Natural killer cell (primary cell): ENCODE results near the gene SCIMP. TPM values are rescaled to one million over a fixed set of nuclear protein-coding genes. Genes with fewer than 3 reads are reported as not detected.

Experiments used
- ATAC-seq, 3 donors: fragments of 150-1000 bp in 2 of 3; fragments of 200-7000 bp in 1 of 3; cut with Tn5 transposase; 1 replicate in 1 of 3; 2 replicates in 2 of 3; pipeline ENCODE4 v1.10.0; 2021; ENCODE audit warnings: mild to moderate bottlenecking in 2 of 3, moderate library complexity in 2 of 3
- DNase-seq, 2 donors: peaks; one replicate each; pipeline versions ENCODE4 v3.0.0 to v3.0.0-alpha.2; 2013 to 2021; ENCODE audit warnings: mixed read lengths in 1 of 2
- H3K27ac ChIP-seq: one replicate; pipeline ENCODE4 v1.5.1; 2013; ENCODE audit warnings: mild to moderate bottlenecking, low read length
- H3K27me3 ChIP-seq: one replicate; pipeline ENCODE4 v1.6.1; 2013; ENCODE audit warnings: low read length; ENCODE audit not compliant: control insufficient read depth, insufficient read depth
- H3K36me3 ChIP-seq: one replicate; pipeline ENCODE4 v1.6.1; 2013; ENCODE audit warnings: low read length; ENCODE audit not compliant: control insufficient read depth, insufficient read depth
- H3K4me1 ChIP-seq: one replicate; pipeline ENCODE4 v1.6.1; 2013; ENCODE audit warnings: low read length; ENCODE audit not compliant: control insufficient read depth, insufficient read depth
- H3K4me3 ChIP-seq: one replicate; pipeline ENCODE4 v1.5.1; 2013; ENCODE audit warnings: low read length
- H3K9me3 ChIP-seq: one replicate; pipeline ENCODE4 v1.6.1; 2013; ENCODE audit warnings: low read length; ENCODE audit not compliant: control insufficient read depth, insufficient read depth
- H3K27ac Mint-ChIP-seq, 2 donors: one replicate each; pipeline ENCODE4 v1.8.0; 2022; ENCODE audit warnings: mild to moderate bottlenecking in 2 of 2, mixed read lengths in 2 of 2, moderate library complexity in 1 of 2
- H3K27me3 Mint-ChIP-seq, 2 donors: one replicate each; pipeline ENCODE4 v1.8.0; 2022; ENCODE audit warnings: low read depth in 2 of 2, mixed read lengths in 2 of 2
- H3K36me3 Mint-ChIP-seq: one replicate; pipeline ENCODE4 v1.8.0; 2022; ENCODE audit warnings: mixed read lengths
- H3K4me1 Mint-ChIP-seq, 2 donors: one replicate each; pipeline ENCODE4 v1.8.0; 2022; ENCODE audit warnings: mixed read lengths in 2 of 2
- H3K4me3 Mint-ChIP-seq: one replicate; pipeline ENCODE4 v1.8.0; 2022; ENCODE audit warnings: mild to moderate bottlenecking, moderate library complexity, mixed read lengths
- H3K9me3 Mint-ChIP-seq, 2 donors: one replicate each; pipeline ENCODE4 v1.8.0; 2022; ENCODE audit warnings: mixed read lengths in 2 of 2
- WGBS: methylation state at CpG from one replicate; pipeline ENCODE4 v1.1.7; 2013; ENCODE audit warnings: missing lambda C conversion rate; ENCODE audit not compliant: insufficient coverage; 5-methylcytosine and 5-hydroxymethylcytosine counted together
- intact Hi-C: fragments of 100-400 bp; cut with micrococcal nuclease; formaldehyde crosslinking; loops from one replicate; pipeline ENCODE4 v1.14.2; 2022
- total RNA-seq, 4 donors: library from RNA; stranded (reverse); fragments of 120-200 nt in 1 of 4; gene quantifications; one replicate each; pipeline versions ENCODE4 v1.2.3 to v1.2.4, GENCODE V29; 2013 to 2022
- TF ChIP-seq, protein P1 (sequence below): fragments of 200-600 bp; IDR thresholded peaks from one replicate; pipeline ENCODE4 v1.8.0; 2022; ENCODE audit warnings: antibody characterized with exemption

Gene SCIMP
- total RNA-seq, 3 donors from 2014 or later (not counting 1 experiment from before 2014, with no cell fraction given), result 3.9 to 10.0 (median 8.0) TPM

DNA sequence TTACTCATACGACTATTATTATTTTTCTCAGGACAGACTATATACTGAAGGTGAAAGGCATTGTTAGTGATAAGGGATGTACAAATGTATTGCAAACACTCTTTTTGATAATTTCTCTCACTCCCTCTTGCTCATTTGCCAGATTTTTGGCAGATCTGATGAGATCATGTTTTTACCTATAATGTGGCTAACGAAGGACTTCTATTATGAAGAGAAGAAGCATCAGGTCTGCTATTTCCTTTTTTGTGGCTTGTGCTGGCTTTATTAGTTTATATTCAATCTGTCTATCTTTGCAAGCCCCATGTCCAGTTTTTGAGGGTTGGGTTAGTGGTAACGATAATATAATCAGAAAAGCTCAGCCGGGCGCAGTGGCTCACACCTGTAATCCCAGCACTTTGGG is 22.5 kb upstream of the SCIMP start:
- 82% methylated on average over 4 of the region's 5 CpGs for WGBS
- no peak overlapping the region for H3K27ac ChIP-seq
- H3K4me3 ChIP-seq, result no peak overlapping the region
- no peaks in the 10 kb centered on the region for H3K27me3 Mint-ChIP-seq
- no peaks in the 10 kb centered on the region for H3K9me3 Mint-ChIP-seq
- peaks cover 8 to 16% of the 10 kb centered on the region in 2 donors for H3K4me1 Mint-ChIP-seq
- no peaks in the 10 kb centered on the region for H3K36me3 Mint-ChIP-seq
- H3K4me3 Mint-ChIP-seq, result no peak overlapping the region
- no peak for DNase-seq
- H3K9me3 ChIP-seq, result no peaks in the 10 kb centered on the region
- ATAC-seq, result no peak
- H3K27ac Mint-ChIP-seq, result no peak overlapping the region
- intact Hi-C loops, result no loop called here
- H3K36me3 ChIP-seq, result no peaks in the 10 kb centered on the region
- H3K4me1 ChIP-seq, result peaks cover 17% of the 10 kb centered on the region
- TF ChIP-seq, protein P1, sequence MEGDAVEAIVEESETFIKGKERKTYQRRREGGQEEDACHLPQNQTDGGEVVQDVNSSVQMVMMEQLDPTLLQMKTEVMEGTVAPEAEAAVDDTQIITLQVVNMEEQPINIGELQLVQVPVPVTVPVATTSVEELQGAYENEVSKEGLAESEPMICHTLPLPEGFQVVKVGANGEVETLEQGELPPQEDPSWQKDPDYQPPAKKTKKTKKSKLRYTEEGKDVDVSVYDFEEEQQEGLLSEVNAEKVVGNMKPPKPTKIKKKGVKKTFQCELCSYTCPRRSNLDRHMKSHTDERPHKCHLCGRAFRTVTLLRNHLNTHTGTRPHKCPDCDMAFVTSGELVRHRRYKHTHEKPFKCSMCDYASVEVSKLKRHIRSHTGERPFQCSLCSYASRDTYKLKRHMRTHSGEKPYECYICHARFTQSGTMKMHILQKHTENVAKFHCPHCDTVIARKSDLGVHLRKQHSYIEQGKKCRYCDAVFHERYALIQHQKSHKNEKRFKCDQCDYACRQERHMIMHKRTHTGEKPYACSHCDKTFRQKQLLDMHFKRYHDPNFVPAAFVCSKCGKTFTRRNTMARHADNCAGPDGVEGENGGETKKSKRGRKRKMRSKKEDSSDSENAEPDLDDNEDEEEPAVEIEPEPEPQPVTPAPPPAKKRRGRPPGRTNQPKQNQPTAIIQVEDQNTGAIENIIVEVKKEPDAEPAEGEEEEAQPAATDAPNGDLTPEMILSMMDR, result no peak
- H3K27me3 ChIP-seq, result no peaks in the 10 kb centered on the region

DNA sequence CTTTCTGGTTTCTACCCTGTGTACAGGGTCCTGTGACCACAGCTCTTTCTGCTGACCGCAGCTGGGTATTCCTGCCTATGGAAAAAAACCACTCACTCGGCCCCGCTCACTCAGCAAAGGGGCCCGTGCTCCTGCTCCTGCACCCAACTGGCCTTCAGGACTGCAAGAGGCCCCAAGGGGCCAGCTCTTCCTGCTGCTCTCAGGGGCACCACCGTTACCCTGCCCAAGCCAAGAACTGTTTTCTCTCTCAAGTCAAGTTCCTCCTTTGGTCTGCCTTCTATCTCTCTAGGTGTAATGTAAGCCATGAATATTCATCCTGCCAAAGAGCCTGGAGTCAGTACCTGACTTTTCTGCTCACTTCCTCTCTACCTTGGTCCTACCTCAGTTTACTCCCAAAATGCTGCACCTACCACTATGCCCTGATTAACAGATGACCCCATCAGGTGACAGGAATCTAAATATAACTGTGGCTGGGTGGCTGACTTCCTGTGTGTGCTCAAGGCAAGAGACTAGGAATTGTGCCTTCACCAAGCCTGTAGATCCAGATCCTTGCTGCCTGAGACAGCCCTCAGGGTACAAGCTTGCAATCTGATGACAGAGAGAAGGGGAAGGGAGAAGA is 20.4 kb upstream of the SCIMP start:
- Mint-ChIP-seq H3K9me3 (no peaks in the 10 kb centered on the region), H3K4me1 (peaks cover 8 to 16% of the 10 kb centered on the region in 2 donors), H3K27me3 (no peaks in the 10 kb centered on the region), H3K27ac (peak overlapping the region in 1 of 2 donors; percentile 6), H3K36me3 (no peaks in the 10 kb centered on the region), H3K4me3 (no peak overlapping the region)
- Histone ChIP-seq H3K4me3 (no peak overlapping the region), H3K36me3 (no peaks in the 10 kb centered on the region), H3K4me1 (peaks cover 17% of the 10 kb centered on the region), H3K27ac (peak overlapping the region; percentile 26), H3K27me3 (no peaks in the 10 kb centered on the region), H3K9me3 (no peaks in the 10 kb centered on the region)
- 36% methylated on average over 5 of the region's 5 CpGs for WGBS
- ATAC-seq (no peak), DNase-seq (no peak)
- TF ChIP-seq, protein P1, result no peak
- intact Hi-C loops, result no loop called here

DNA sequence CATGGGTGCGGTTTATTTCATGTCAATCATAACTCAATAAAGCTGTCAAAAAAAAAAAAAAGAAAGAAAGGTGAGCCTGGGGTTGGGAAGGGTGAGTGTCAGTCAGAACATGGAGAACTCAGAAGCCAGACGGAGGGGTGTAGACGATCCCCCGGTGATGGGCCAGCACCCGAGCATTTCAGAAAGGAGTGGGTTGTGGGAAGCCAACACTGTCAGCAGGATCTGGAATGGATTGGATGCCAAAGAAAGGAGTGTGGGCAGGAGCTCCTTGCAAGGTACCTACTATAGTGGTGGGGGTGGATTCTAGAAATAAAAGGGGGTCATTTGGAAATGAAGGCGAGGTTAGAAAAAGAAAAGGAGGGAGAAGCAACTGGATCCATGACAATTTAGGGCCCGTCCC is 19.8 kb upstream of the SCIMP start:
- Mint-ChIP-seq H3K36me3 (no peaks in the 10 kb centered on the region), H3K27ac (peak overlapping the region in 1 of 2 donors; percentile 6), H3K4me1 (peaks cover 13 to 22% of the 10 kb centered on the region in 2 donors), H3K9me3 (no peaks in the 10 kb centered on the region), H3K4me3 (no peak overlapping the region), H3K27me3 (peaks cover 0 to 3% of the 10 kb centered on the region in 2 donors)
- TF ChIP-seq, protein P1, result no peak
- ATAC-seq (no peak), DNase-seq (no peak)
- Histone ChIP-seq H3K4me3 (no peak overlapping the region), H3K9me3 (no peaks in the 10 kb centered on the region), H3K27me3 (no peaks in the 10 kb centered on the region), H3K4me1 (peaks cover 17% of the 10 kb centered on the region), H3K36me3 (no peaks in the 10 kb centered on the region), H3K27ac (peak overlapping the region; percentile 26)
- WGBS, result 81% methylated on average over 7 of the region's 7 CpGs
- intact Hi-C loops, result no loop called here

DNA sequence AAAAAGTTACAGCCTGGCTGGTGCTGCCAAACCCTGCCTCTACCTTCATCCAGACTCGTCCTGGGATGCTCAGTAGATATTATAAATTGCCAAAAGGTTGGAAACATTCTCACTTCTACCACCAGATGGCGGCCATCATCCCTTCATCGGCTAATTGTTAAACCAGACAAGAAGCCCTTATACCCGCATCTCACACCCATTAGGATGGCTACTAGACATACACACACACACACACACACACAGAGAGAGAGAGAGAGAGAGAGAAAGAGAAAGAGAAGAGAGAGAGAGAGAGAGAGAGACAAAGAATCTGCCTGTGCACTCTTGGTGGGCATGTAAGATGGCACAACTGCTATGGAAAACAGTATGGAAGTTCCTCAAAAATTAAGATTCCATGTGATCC is 15.0 kb upstream of the SCIMP start:
- intact Hi-C loops, result loop anchor here (1.0 to 10.0 kb wide), 2 partner anchors 55 to 190 kb away; partner anchors contain the start of gene C1QBP
- peak; percentile 54 to 87 for DNase-seq
- peaks cover 6 to 12% of the 10 kb centered on the region in 2 donors for H3K4me1 Mint-ChIP-seq
- no peaks in the 10 kb centered on the region for H3K36me3 Mint-ChIP-seq
- H3K9me3 ChIP-seq, result no peaks in the 10 kb centered on the region
- H3K36me3 ChIP-seq, result no peaks in the 10 kb centered on the region
- H3K27ac Mint-ChIP-seq, result peak overlapping the region; percentile 80 to 85
- H3K9me3 Mint-ChIP-seq, result no peaks in the 10 kb centered on the region
- 3% methylated on average over 3 of the region's 4 CpGs for WGBS
- H3K4me1 ChIP-seq, result peaks cover 4% of the 10 kb centered on the region
- peak; percentile 91 to 99 (median 98) for ATAC-seq
- TF ChIP-seq, protein P1, result peak; percentile 68
- no peak overlapping the region for H3K27ac ChIP-seq
- no peak overlapping the region for H3K4me3 ChIP-seq
- no peaks in the 10 kb centered on the region for H3K27me3 ChIP-seq
- peak overlapping the region; percentile 65 for H3K4me3 Mint-ChIP-seq
- H3K27me3 Mint-ChIP-seq, result peaks cover 0 to 3% of the 10 kb centered on the region in 2 donors
